GM23338 (cell line): ENCODE measurements around the gene GSG1L. TPM values are rescaled to one million over a fixed set of nuclear protein-coding genes. Genes with fewer than 3 reads are reported as not detected.

Experiments used
- ATAC-seq: fragments of 200-7000 bp; cut with Tn5 transposase; 3 replicates; pipeline ENCODE4 v1.9.1; 2020
- DNase-seq: peaks from one replicate; pipeline ENCODE4 v3.0.0-alpha.2; 2015; ENCODE audit warnings: low spot score
- H2AFZ ChIP-seq: fragments of 200-600 bp; sonication (generic); 2 replicates; pipeline ENCODE4 v1.8.0; 2016; ENCODE audit warnings: antibody characterized with exemption, mild to moderate bottlenecking, moderate library complexity
- H3F3A ChIP-seq: fragments of 200-600 bp; sonication (generic); replicated peaks from 2 replicates; pipeline ENCODE4 v1.8.0; 2017; ENCODE audit warnings: antibody characterized with exemption, mixed run types, low read depth
- H3K27ac ChIP-seq: fragments of 200-600 bp; sonication (generic); 2 replicates; pipeline ENCODE4 v1.6.1; 2016; ENCODE audit warnings: low read depth
- H3K27me3 ChIP-seq: fragments of 200-600 bp; sonication (generic); 2 replicates; pipeline ENCODE4 v1.8.0; 2016; ENCODE audit warnings: mild to moderate bottlenecking, mixed run types, moderate library complexity; ENCODE audit not compliant: insufficient read depth
- H3K36me3 ChIP-seq: fragments of 200-600 bp; sonication (generic); 2 replicates; pipeline ENCODE4 v1.8.0; 2016; ENCODE audit warnings: mild to moderate bottlenecking; ENCODE audit not compliant: insufficient read depth
- H3K4me1 ChIP-seq: fragments of 200-600 bp; sonication (generic); 2 replicates; pipeline ENCODE4 v1.8.0; 2016; ENCODE audit warnings: mild to moderate bottlenecking, moderate library complexity; ENCODE audit not compliant: insufficient read depth
- H3K4me2 ChIP-seq: fragments of 200-600 bp; sonication (generic); 2 replicates; pipeline ENCODE4 v1.7.1; 2017; ENCODE audit warnings: mixed run types
- H3K4me3 ChIP-seq: fragments of 200-600 bp; sonication (generic); 2 replicates; pipeline ENCODE4 v1.6.1; 2016; ENCODE audit warnings: mixed run types
- H3K79me2 ChIP-seq: fragments of 200-600 bp; sonication (generic); replicated peaks from 2 replicates; pipeline ENCODE4 v1.8.0; 2017; ENCODE audit warnings: mild to moderate bottlenecking; ENCODE audit not compliant: insufficient read depth
- H3K9me2 ChIP-seq: fragments of 200-600 bp; sonication (generic); 2 replicates; pipeline ENCODE4 v1.8.0; 2017; ENCODE audit not compliant: insufficient read depth
- H4K20me1 ChIP-seq: fragments of 200-600 bp; sonication (generic); replicated peaks from 2 replicates; pipeline ENCODE4 v1.8.0; 2017; ENCODE audit warnings: mild to moderate bottlenecking; ENCODE audit not compliant: insufficient read depth
- H3K27ac Mint-ChIP-seq: 2 replicates; pipeline ENCODE4 v1.8.0; 2020; ENCODE audit warnings: inconsistent platforms, mild to moderate bottlenecking, moderate library complexity, mixed read lengths
- H3K27me3 Mint-ChIP-seq: 3 replicates; pipeline ENCODE4 v1.8.0; 2022; ENCODE audit warnings: low read depth, mild to moderate bottlenecking, moderate library complexity, mixed read lengths, inconsistent platforms; ENCODE audit not compliant: insufficient read depth, poor library complexity
- H3K36me3 Mint-ChIP-seq: 3 replicates; pipeline ENCODE4 v1.8.0; 2021; ENCODE audit warnings: low read depth, mild to moderate bottlenecking, inconsistent platforms, moderate library complexity, mixed read lengths
- H3K4me1 Mint-ChIP-seq: 3 replicates; pipeline ENCODE4 v1.8.0; 2020; ENCODE audit warnings: mild to moderate bottlenecking, inconsistent platforms, mixed read lengths
- H3K4me3 Mint-ChIP-seq: 3 replicates; pipeline ENCODE4 v1.8.0; 2021; ENCODE audit warnings: moderate library complexity, mild to moderate bottlenecking, inconsistent platforms, mixed read lengths
- H3K9me3 Mint-ChIP-seq: 3 replicates; pipeline ENCODE4 v1.8.0; 2020; ENCODE audit warnings: moderate library complexity, mild to moderate bottlenecking, inconsistent platforms, mixed read lengths
- EZH2phosphoT487 ChIP-seq: fragments of 200-600 bp; sonication (generic); IDR thresholded peaks from one replicate; pipeline ENCODE4 v1.8.1; 2018; ENCODE audit warnings: antibody characterized with exemption; ENCODE audit not compliant: unreplicated experiment
- JUNB ChIP-seq: IDR thresholded peaks from one replicate; pipeline ENCODE4 v1.6.1; 2016; ENCODE audit warnings: antibody characterized with exemption; ENCODE audit not compliant: unreplicated experiment
- NANOG ChIP-seq: IDR thresholded peaks from 2 replicates; pipeline ENCODE4 v1.6.1; 2016; ENCODE audit warnings: antibody characterized with exemption, borderline replicate concordance
- STAT1 ChIP-seq: IDR thresholded peaks from one replicate; pipeline ENCODE4 v1.6.1; 2016; ENCODE audit warnings: antibody characterized with exemption; ENCODE audit not compliant: unreplicated experiment
- ZNF331 ChIP-seq: fragments of 250-450 bp; sonication (Bioruptor Pico); IDR thresholded peaks from 2 replicates; pipeline ENCODE4 v1.5.0; 2020; ENCODE audit warnings: low read depth, mild to moderate bottlenecking, moderate library complexity
- polyA plus RNA-seq: library from polyadenylated mRNA; unstranded; fragments of >200 nt; fragmentation: Nextera tagmentation; extraction: Ambion mirVana; gene quantifications from 2 replicates; pipeline ENCODE4 v1.2.1, GENCODE V29; 2016
- total RNA-seq: library from RNA; depleted of rRNA; stranded (reverse); fragments of >200 nt; shearing (Covaris generic); gene quantifications from 2 replicates; pipeline ENCODE4 v1.2.3, GENCODE V29; 2014
- TF ChIP-seq, protein P1 (sequence below): IDR thresholded peaks from one replicate; pipeline ENCODE4 v1.6.1; 2018; ENCODE audit warnings: antibody characterized with exemption; ENCODE audit not compliant: unreplicated experiment
- TF ChIP-seq, protein P2 (sequence below): fragments of 250-450 bp; sonication (Bioruptor Pico); IDR thresholded peaks from 2 replicates; pipeline ENCODE4 v1.5.0; 2020; ENCODE audit warnings: mild to moderate bottlenecking, moderate library complexity
- TF ChIP-seq, protein P3 (sequence below), 2 experiments: fragments of 200-600 bp in 1 of 2; sonication (generic) in 1 of 2; conservative IDR thresholded peaks; 2 replicates each; pipeline versions ENCODE4 v1.5.1 to v1.6.1; 2016 to 2017; ENCODE audit warnings: antibody characterized with exemption in 2 of 2, low read depth in 2 of 2, mild to moderate bottlenecking in 2 of 2, moderate library complexity in 1 of 2
- TF ChIP-seq, protein P4 (sequence below): IDR thresholded peaks from 2 replicates; pipeline ENCODE4 v1.6.1; 2016; ENCODE audit warnings: antibody characterized with exemption

GSG1L gene
- total and polyA plus RNA-seq, 2 experiments from 2014 or later: 0.36 to 0.63 TPM

DNA sequence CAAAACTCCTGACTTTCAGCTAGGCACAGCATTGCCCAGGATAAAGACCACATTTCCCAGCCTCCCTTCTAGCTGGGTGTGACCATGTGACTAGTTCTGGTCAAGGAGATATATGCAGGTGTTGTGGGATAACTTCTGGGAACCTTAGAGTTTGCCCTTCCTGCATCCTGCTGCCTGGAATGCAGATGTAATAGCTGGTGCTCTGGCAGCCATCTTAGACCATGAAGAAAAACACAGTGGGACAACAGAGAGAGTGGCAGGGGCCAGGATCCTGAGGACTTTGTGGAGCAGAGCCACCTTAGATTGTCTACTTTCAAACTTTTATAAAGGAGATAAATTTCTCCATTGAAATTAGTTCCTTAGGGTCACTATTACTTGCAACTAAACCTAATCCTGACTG lies 101.3 kb downstream of the GSG1L start:
- ATAC-seq: no peak
- no peak overlapping the region for H3K4me2 ChIP-seq
- no peaks in the 10 kb centered on the region for H3K36me3 Mint-ChIP-seq

More for the DNA sequence above, 101.3 kb downstream of the GSG1L start:
- TF ChIP-seq STAT1 (no peak), NANOG (no peak), EZH2phosphoT487 (no peak), ZNF331 (no peak), JUNB (no peak)
- TF ChIP-seq, protein P1, sequence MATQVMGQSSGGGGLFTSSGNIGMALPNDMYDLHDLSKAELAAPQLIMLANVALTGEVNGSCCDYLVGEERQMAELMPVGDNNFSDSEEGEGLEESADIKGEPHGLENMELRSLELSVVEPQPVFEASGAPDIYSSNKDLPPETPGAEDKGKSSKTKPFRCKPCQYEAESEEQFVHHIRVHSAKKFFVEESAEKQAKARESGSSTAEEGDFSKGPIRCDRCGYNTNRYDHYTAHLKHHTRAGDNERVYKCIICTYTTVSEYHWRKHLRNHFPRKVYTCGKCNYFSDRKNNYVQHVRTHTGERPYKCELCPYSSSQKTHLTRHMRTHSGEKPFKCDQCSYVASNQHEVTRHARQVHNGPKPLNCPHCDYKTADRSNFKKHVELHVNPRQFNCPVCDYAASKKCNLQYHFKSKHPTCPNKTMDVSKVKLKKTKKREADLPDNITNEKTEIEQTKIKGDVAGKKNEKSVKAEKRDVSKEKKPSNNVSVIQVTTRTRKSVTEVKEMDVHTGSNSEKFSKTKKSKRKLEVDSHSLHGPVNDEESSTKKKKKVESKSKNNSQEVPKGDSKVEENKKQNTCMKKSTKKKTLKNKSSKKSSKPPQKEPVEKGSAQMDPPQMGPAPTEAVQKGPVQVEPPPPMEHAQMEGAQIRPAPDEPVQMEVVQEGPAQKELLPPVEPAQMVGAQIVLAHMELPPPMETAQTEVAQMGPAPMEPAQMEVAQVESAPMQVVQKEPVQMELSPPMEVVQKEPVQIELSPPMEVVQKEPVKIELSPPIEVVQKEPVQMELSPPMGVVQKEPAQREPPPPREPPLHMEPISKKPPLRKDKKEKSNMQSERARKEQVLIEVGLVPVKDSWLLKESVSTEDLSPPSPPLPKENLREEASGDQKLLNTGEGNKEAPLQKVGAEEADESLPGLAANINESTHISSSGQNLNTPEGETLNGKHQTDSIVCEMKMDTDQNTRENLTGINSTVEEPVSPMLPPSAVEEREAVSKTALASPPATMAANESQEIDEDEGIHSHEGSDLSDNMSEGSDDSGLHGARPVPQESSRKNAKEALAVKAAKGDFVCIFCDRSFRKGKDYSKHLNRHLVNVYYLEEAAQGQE: no peak
- TF ChIP-seq, protein P2, sequence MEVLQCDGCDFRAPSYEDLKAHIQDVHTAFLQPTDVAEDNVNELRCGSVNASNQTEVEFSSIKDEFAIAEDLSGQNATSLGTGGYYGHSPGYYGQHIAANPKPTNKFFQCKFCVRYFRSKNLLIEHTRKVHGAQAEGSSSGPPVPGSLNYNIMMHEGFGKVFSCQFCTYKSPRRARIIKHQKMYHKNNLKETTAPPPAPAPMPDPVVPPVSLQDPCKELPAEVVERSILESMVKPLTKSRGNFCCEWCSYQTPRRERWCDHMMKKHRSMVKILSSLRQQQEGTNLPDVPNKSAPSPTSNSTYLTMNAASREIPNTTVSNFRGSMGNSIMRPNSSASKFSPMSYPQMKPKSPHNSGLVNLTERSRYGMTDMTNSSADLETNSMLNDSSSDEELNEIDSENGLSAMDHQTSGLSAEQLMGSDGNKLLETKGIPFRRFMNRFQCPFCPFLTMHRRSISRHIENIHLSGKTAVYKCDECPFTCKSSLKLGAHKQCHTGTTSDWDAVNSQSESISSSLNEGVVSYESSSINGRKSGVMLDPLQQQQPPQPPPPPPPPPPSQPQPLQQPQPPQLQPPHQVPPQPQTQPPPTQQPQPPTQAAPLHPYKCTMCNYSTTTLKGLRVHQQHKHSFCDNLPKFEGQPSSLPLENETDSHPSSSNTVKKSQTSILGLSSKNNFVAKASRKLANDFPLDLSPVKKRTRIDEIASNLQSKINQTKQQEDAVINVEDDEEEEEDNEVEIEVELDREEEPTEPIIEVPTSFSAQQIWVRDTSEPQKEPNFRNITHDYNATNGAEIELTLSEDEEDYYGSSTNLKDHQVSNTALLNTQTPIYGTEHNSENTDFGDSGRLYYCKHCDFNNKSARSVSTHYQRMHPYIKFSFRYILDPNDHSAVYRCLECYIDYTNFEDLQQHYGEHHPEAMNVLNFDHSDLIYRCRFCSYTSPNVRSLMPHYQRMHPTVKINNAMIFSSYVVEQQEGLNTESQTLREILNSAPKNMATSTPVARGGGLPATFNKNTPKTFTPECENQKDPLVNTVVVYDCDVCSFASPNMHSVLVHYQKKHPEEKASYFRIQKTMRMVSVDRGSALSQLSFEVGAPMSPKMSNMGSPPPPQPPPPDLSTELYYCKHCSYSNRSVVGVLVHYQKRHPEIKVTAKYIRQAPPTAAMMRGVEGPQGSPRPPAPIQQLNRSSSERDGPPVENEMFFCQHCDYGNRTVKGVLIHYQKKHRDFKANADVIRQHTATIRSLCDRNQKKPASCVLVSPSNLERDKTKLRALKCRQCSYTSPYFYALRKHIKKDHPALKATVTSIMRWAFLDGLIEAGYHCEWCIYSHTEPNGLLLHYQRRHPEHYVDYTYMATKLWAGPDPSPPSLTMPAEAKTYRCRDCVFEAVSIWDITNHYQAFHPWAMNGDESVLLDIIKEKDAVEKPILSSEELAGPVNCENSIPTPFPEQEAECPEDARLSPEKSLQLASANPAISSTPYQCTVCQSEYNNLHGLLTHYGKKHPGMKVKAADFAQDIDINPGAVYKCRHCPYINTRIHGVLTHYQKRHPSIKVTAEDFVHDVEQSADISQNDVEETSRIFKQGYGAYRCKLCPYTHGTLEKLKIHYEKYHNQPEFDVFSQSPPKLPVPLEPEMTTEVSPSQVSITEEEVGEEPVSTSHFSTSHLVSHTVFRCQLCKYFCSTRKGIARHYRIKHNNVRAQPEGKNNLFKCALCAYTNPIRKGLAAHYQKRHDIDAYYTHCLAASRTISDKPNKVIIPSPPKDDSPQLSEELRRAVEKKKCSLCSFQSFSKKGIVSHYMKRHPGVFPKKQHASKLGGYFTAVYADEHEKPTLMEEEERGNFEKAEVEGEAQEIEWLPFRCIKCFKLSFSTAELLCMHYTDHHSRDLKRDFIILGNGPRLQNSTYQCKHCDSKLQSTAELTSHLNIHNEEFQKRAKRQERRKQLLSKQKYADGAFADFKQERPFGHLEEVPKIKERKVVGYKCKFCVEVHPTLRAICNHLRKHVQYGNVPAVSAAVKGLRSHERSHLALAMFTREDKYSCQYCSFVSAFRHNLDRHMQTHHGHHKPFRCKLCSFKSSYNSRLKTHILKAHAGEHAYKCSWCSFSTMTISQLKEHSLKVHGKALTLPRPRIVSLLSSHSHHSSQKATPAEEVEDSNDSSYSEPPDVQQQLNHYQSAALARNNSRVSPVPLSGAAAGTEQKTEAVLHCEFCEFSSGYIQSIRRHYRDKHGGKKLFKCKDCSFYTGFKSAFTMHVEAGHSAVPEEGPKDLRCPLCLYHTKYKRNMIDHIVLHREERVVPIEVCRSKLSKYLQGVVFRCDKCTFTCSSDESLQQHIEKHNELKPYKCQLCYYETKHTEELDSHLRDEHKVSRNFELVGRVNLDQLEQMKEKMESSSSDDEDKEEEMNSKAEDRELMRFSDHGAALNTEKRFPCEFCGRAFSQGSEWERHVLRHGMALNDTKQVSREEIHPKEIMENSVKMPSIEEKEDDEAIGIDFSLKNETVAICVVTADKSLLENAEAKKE (CRISPR knock-in tag): no peak
- TF ChIP-seq, protein P3, sequence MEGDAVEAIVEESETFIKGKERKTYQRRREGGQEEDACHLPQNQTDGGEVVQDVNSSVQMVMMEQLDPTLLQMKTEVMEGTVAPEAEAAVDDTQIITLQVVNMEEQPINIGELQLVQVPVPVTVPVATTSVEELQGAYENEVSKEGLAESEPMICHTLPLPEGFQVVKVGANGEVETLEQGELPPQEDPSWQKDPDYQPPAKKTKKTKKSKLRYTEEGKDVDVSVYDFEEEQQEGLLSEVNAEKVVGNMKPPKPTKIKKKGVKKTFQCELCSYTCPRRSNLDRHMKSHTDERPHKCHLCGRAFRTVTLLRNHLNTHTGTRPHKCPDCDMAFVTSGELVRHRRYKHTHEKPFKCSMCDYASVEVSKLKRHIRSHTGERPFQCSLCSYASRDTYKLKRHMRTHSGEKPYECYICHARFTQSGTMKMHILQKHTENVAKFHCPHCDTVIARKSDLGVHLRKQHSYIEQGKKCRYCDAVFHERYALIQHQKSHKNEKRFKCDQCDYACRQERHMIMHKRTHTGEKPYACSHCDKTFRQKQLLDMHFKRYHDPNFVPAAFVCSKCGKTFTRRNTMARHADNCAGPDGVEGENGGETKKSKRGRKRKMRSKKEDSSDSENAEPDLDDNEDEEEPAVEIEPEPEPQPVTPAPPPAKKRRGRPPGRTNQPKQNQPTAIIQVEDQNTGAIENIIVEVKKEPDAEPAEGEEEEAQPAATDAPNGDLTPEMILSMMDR (conservative IDR thresholded peaks at IDR 0.05; ENCODE audit: low read depth in 2 of 2): no peak
- TF ChIP-seq, protein P4, sequence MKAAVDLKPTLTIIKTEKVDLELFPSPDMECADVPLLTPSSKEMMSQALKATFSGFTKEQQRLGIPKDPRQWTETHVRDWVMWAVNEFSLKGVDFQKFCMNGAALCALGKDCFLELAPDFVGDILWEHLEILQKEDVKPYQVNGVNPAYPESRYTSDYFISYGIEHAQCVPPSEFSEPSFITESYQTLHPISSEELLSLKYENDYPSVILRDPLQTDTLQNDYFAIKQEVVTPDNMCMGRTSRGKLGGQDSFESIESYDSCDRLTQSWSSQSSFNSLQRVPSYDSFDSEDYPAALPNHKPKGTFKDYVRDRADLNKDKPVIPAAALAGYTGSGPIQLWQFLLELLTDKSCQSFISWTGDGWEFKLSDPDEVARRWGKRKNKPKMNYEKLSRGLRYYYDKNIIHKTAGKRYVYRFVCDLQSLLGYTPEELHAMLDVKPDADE: no peak
- Histone ChIP-seq H3K27me3 (no peaks in the 10 kb centered on the region), H3K9me2 (no peaks in the 10 kb centered on the region), H3K79me2 (no peaks in the 10 kb centered on the region), H3K4me3 (no peak overlapping the region), H3F3A (no peaks in the 10 kb centered on the region), H3K36me3 (no peaks in the 10 kb centered on the region), H2AFZ (no peak overlapping the region), H4K20me1 (no peaks in the 10 kb centered on the region), H3K4me1 (no peaks in the 10 kb centered on the region), H3K27ac (no peak overlapping the region)
- Mint-ChIP-seq H3K4me3 (no peak overlapping the region), H3K27ac (no peak overlapping the region), H3K9me3 (peaks cover 7% of the 10 kb centered on the region), H3K4me1 (no peaks in the 10 kb centered on the region), H3K27me3 (peaks cover 12% of the 10 kb centered on the region)
- no peak for DNase-seq
